SK-N-SH (cell line): ENCODE results near the gene CEP112. TPM values are rescaled to one million over a fixed set of nuclear protein-coding genes. Genes with fewer than 3 reads are reported as not detected.

ENCODE experiments used
- CTCF ChIA-PET: fragments of 300-600, 350-600 bp; formaldehyde crosslinking; extraction: SDS; loops from one replicate; lab custom pipeline; 2021; lab: Yijun Ruan, JAX
- POLR2A ChIA-PET: fragments of 350-600 bp; sonication (Branson Sonifier 250); formaldehyde crosslinking; extraction: SDS; loops from one replicate; lab custom pipeline; 2020; ENCODE audit warnings: antibody characterized with exemption, inconsistent platforms; lab: Yijun Ruan, JAX
- DNase-seq: peaks from one replicate; pipeline ENCODE4 v3.0.0; 2012
- H2AFZ ChIP-seq: fragments of 200-600 bp; sonication (generic); 2 replicates; pipeline ENCODE4 v1.8.1; 2016; ENCODE audit warnings: antibody characterized with exemption, mild to moderate bottlenecking, low read depth
- H3F3A ChIP-seq: fragments of 200-600 bp; sonication (generic); replicated peaks from 2 replicates; pipeline ENCODE3; 2016; ENCODE audit warnings: antibody characterized with exemption, mild to moderate bottlenecking; ENCODE audit not compliant: insufficient read depth
- H3K27ac ChIP-seq, 2 experiments: fragments of 200-500 bp in 1 of 2; fragments of 200-600 bp in 1 of 2; sonication (Bioruptor generic) in 1 of 2; sonication (generic), shearing (Covaris generic) in 1 of 2; 2 replicates each; pipeline versions ENCODE4 v1.5.1 to v1.6.1; 2014 to 2016; ENCODE audit warnings: low read depth in 2 of 2, inconsistent platforms in 1 of 2, low read length in 1 of 2, mild to moderate bottlenecking in 1 of 2, mixed read lengths in 1 of 2
- H3K27me3 ChIP-seq: fragments of 200-600 bp; sonication (generic), shearing (Covaris generic); 2 replicates; pipeline ENCODE4 v1.6.1; 2016; ENCODE audit warnings: mixed run types; ENCODE audit not compliant: insufficient read depth
- H3K36me3 ChIP-seq, 2 experiments: fragments of 200-500 bp in 1 of 2; fragments of 200-600 bp in 1 of 2; sonication (Bioruptor generic) in 1 of 2; sonication (generic) in 1 of 2; replicated peaks in 1 of 2; 2 replicates each; pipeline versions ENCODE3 to v1.5.1; 2014 to 2016; ENCODE audit warnings: low read length in 1 of 2, mild to moderate bottlenecking in 1 of 2; ENCODE audit not compliant: insufficient read depth in 2 of 2, control insufficient read depth in 1 of 2
- H3K4me1 ChIP-seq, 2 experiments: fragments of 200-500 bp in 1 of 2; fragments of 200-600 bp in 1 of 2; sonication (Bioruptor generic) in 1 of 2; sonication (generic), shearing (Covaris generic) in 1 of 2; 2 replicates each; pipeline versions ENCODE4 v1.5.1 to v1.6.1; 2014 to 2016; ENCODE audit warnings: low read depth in 1 of 2, low read length in 1 of 2, mixed run types in 1 of 2; ENCODE audit not compliant: insufficient read depth in 2 of 2, control insufficient read depth in 1 of 2
- H3K4me2 ChIP-seq: fragments of 200-600 bp; sonication (generic), shearing (Covaris generic); 2 replicates; pipeline ENCODE4 v1.6.1; 2017; ENCODE audit warnings: mixed run types
- H3K4me3 ChIP-seq, 2 experiments: fragments of 200-500 bp in 1 of 2; fragments of 200-600 bp in 1 of 2; sonication (Bioruptor generic) in 1 of 2; sonication (generic), shearing (Covaris generic) in 1 of 2; 2 replicates each; pipeline versions ENCODE4 v1.5.1 to v1.8.1; 2014 to 2016; ENCODE audit warnings: low read depth in 2 of 2, inconsistent platforms in 1 of 2, low read length in 1 of 2, mild to moderate bottlenecking in 1 of 2, mixed read lengths in 1 of 2, moderate library complexity in 1 of 2
- H3K79me2 ChIP-seq: fragments of 200-600 bp; sonication (generic); 2 replicates; pipeline ENCODE4 v1.8.1; 2017; ENCODE audit warnings: mild to moderate bottlenecking; ENCODE audit not compliant: insufficient read depth
- H3K9ac ChIP-seq: fragments of 200-600 bp; sonication (generic); 2 replicates; pipeline ENCODE4 v1.6.1; 2017; ENCODE audit warnings: mixed run types
- H3K9me2 ChIP-seq: fragments of 200-600 bp; sonication (generic); 2 replicates; pipeline ENCODE4 v1.6.1; 2017; ENCODE audit warnings: mixed run types
- H3K9me3 ChIP-seq: fragments of 200-600 bp; sonication (generic); 2 replicates; pipeline ENCODE4 v1.6.1; 2017; ENCODE audit warnings: mixed run types, mild to moderate bottlenecking, moderate library complexity
- H4K20me1 ChIP-seq: fragments of 200-600 bp; sonication (generic); 2 replicates; pipeline ENCODE4 v1.6.1; 2017; ENCODE audit warnings: mild to moderate bottlenecking, mixed run types; ENCODE audit not compliant: insufficient read depth
- CTCF ChIP-seq: fragments of 200-600 bp; sonication (generic); IDR thresholded peaks from 2 replicates; pipeline ENCODE4 v1.6.1; 2017; ENCODE audit warnings: antibody characterized with exemption, mild to moderate bottlenecking, moderate library complexity
- ELF1 ChIP-seq: IDR thresholded peaks from 2 replicates; pipeline ENCODE4 v1.4.0; 2012
- EP300 ChIP-seq, 2 experiments: IDR thresholded peaks; 2 replicates each; pipeline versions ENCODE4 v1.4.0 to v1.6.1; 2012; ENCODE audit warnings: borderline replicate concordance in 1 of 2, low read depth in 1 of 2, low read length in 1 of 2
- FOXJ3 ChIP-seq: sonication (generic); formaldehyde crosslinking; IDR thresholded peaks from 2 replicates; pipeline ENCODE4 v1.5.1; 2020; ENCODE audit warnings: mild to moderate bottlenecking, missing genetic modification reagents
- GATA2 ChIP-seq: sonication (generic); formaldehyde crosslinking; IDR thresholded peaks from 2 replicates; pipeline ENCODE4 v1.5.0; 2020; ENCODE audit warnings: mild to moderate bottlenecking, missing genetic modification reagents
- IRF3 ChIP-seq: fragments of 150-350 bp; IDR thresholded peaks from 2 replicates; pipeline ENCODE4 v1.6.1; 2016; ENCODE audit warnings: mild to moderate bottlenecking, low read depth, low read length
- MAX ChIP-seq: IDR thresholded peaks from 2 replicates; pipeline ENCODE4 v1.4.0; 2012; ENCODE audit warnings: low read depth
- NFIC ChIP-seq: IDR thresholded peaks from 2 replicates; pipeline ENCODE4 v1.4.0; 2012; ENCODE audit warnings: borderline replicate concordance
- RCOR1 ChIP-seq: fragments of 150-350 bp; IDR thresholded peaks from 2 replicates; pipeline ENCODE4 v1.6.1; 2017; ENCODE audit warnings: antibody characterized with exemption, low read length
- REST ChIP-seq: IDR thresholded peaks from 2 replicates; pipeline ENCODE4 v1.6.1; 2012; ENCODE audit warnings: mild to moderate bottlenecking, low read depth, low read length, moderate library complexity
- RFX5 ChIP-seq: IDR thresholded peaks from 2 replicates; pipeline ENCODE4 v1.6.1; 2012; ENCODE audit warnings: mild to moderate bottlenecking, improper control_type of control experiment, low read length
- SMC3 ChIP-seq: IDR thresholded peaks from 2 replicates; pipeline ENCODE4 v1.6.1; 2012; ENCODE audit warnings: low read depth, low read length, improper control_type of control experiment
- TAF1 ChIP-seq: IDR thresholded peaks from 2 replicates; pipeline ENCODE4 v1.6.1; 2012; ENCODE audit warnings: low read depth, mild to moderate bottlenecking, low read length, moderate library complexity, borderline replicate concordance
- USF1 ChIP-seq: IDR thresholded peaks from 2 replicates; pipeline ENCODE4 v1.4.0; 2012; ENCODE audit warnings: low read depth, borderline replicate concordance
- ZBTB33 ChIP-seq: IDR thresholded peaks from 2 replicates; pipeline ENCODE4 v1.4.0; 2012; ENCODE audit warnings: low read depth, borderline replicate concordance
- WGBS: methylation state at CpG from one replicate; pipeline ENCODE4 v1.1.6; 2017; ENCODE audit warnings: low lambda C conversion rate; 5-methylcytosine and 5-hydroxymethylcytosine counted together
- polyA plus RNA-seq, 3 experiments: library from polyadenylated mRNA; depleted of rRNA; stranded (reverse); fragments of >200 nt; gene quantifications; 2 replicates each; pipeline ENCODE4 v1.2.3, GENCODE V29; 2012

The CEP112 gene
- polyA plus RNA-seq, 1 of the 3 experiments (the other 2 are of a cell fraction): 7.9 TPM

GRCh38 chr17:65730711-65731169 lies 461.2 kb downstream of the CEP112 start (continued):
- TF ChIP-seq ZBTB33: no peak
- TF ChIP-seq SMC3: no peak
- TF ChIP-seq TAF1: no peak
- TF ChIP-seq, all 33 proteins: peak for 0

- peaks cover 0 to 1% of the 10 kb centered on the region in 2 experiments; a peak in 1 of 4 replicates for H3K4me1 ChIP-seq
- H3K27me3 ChIP-seq: no peaks in the 10 kb centered on the region
- H3K9me2 ChIP-seq: no peaks in the 10 kb centered on the region
- H3K4me3 ChIP-seq: no peak overlapping the region
- TF ChIP-seq USF1 (no peak), RFX5 (no peak), TAF1 (no peak), RCOR1 (no peak), FOXJ3 (CRISPR knock-in tag) (no peak), ELF1 (no peak), CTCF (no peak), REST (no peak), IRF3 (no peak), GATA2 (CRISPR knock-in tag) (no peak), MAX (no peak), NFIC (no peak), EP300 (IDR thresholded peaks at IDR 0.05; ENCODE audit: borderline replicate concordance in 1 of 2, low read depth in 1 of 2, low read length in 1 of 2) (no peak)
- H3F3A ChIP-seq: no peaks in the 10 kb centered on the region
- no peak overlapping the region for H3K9ac ChIP-seq
- DNase-seq: no peak
- ChIA-PET POLR2A (no interaction called here), CTCF (interaction anchor here (0.9 to 2.5 kb wide), 4 partner anchors 10 to 436 kb away, joined by 3 to 8 read pairs (median 6); no protein-coding TSS in a partner anchor)
- no peaks in the 10 kb centered on the region for H3K79me2 ChIP-seq
- no peaks in the 10 kb centered on the region for H3K9me3 ChIP-seq
- no peaks in the 10 kb centered on the region for H4K20me1 ChIP-seq
- H3K4me2 ChIP-seq: no peak overlapping the region
- H3K27ac ChIP-seq: no peak overlapping the region
- peaks cover 0 to 5% of the 10 kb centered on the region in 2 experiments for H3K36me3 ChIP-seq
- no peak overlapping the region for H2AFZ ChIP-seq
- WGBS: 72% methylated on average over 3 of the region's 3 CpGs
Measured at GRCh38 chr17:65729207-65729606, 462.7 kb downstream of the CEP112 start.
